Right renal pelvis (tissue), 4 donors: ENCODE measurements around the gene RAD9A. TPM values are rescaled to one million over a fixed set of nuclear protein-coding genes. Genes with fewer than 3 reads are reported as not detected.
"Not testable (repeated sequence)": the region's sequence is repeated elsewhere in the genome, so short reads cannot be mapped to it uniquely, and the experiment has no call there.

Source experiments
- DNase-seq, 4 donors: peaks; one replicate each; pipeline ENCODE4 v3.0.0-alpha.2; 2013; ENCODE audit warnings: low read depth in 4 of 4, low spot score in 3 of 4, missing footprints in 1 of 4
- polyA plus RNA-seq, 4 donors: library from polyadenylated mRNA; unstranded; fragments of 120-200 nt; gene quantifications; one replicate each; pipeline ENCODE4 v1.2.1, GENCODE V29; 2013; ENCODE audit not compliant: insufficient read length in 4 of 4

Gene RAD9A
- polyA plus RNA-seq, 4 donors: 20.1 to 27.3 (median 21.6) TPM

GRCh38 chr11:67393990-67394389 is 2.2 kb downstream of the RAD9A start:
- no peak for DNase-seq

- DNase-seq: no peak
Observed at GRCh38 chr11:67395555-67396258, 3.9 kb downstream of the RAD9A start.

DNA sequence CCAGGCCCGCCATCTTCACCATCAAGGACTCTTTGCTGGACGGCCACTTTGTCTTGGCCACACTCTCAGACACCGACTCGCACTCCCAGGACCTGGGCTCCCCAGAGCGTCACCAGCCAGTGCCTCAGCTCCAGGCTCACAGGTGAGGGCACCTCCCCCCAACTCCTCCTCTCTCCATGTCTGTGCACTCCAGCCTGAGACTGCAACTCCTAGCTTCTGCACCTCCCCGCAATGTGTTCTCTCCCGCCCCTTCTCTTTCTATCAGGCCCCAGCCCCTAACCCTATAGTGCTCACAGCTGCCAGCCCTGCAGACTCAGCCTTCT is 4.4 kb downstream of the RAD9A start:
- DNase-seq: no peak

GRCh38 chr11:67396587-67397389 is 5.0 kb downstream of the RAD9A start:
- DNase-seq: no peak

- no peak for DNase-seq
Observed at GRCh38 chr11:67397536-67397935, 5.8 kb downstream of the RAD9A start.

DNA sequence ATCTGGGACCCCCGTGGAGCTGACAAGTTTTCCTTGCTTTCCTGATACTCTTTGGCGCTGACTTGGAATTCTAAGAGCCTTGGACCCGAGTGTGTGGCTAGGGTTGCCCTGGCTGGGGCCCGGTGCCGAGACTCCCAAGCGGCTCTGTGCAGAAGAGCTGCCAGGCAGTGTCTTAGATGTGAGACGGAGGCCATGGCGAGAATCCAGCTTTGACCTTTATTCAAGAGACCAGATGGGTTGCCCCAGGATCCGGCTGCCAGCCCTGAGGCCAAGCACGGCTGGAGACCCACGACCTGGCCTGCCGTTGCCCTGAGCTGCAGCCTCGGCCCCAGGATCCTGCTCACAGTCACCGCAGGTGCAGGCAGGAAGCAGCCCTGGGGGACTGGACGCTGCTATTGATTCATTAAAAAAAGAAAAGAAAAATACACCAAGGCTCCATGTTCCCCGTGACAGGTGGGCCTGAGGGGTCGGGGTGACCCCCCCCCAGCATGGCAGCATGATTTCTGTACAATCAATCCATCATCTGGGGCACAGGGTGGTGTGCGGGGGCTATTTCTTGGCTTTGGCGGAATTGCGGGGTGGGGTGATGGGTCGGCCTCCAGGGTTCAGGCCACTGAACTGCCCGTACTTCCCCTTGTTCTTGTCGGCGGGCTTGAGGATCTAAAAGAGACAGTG is 6.3 kb downstream of the RAD9A start:
- DNase-seq: no peak

DNA sequence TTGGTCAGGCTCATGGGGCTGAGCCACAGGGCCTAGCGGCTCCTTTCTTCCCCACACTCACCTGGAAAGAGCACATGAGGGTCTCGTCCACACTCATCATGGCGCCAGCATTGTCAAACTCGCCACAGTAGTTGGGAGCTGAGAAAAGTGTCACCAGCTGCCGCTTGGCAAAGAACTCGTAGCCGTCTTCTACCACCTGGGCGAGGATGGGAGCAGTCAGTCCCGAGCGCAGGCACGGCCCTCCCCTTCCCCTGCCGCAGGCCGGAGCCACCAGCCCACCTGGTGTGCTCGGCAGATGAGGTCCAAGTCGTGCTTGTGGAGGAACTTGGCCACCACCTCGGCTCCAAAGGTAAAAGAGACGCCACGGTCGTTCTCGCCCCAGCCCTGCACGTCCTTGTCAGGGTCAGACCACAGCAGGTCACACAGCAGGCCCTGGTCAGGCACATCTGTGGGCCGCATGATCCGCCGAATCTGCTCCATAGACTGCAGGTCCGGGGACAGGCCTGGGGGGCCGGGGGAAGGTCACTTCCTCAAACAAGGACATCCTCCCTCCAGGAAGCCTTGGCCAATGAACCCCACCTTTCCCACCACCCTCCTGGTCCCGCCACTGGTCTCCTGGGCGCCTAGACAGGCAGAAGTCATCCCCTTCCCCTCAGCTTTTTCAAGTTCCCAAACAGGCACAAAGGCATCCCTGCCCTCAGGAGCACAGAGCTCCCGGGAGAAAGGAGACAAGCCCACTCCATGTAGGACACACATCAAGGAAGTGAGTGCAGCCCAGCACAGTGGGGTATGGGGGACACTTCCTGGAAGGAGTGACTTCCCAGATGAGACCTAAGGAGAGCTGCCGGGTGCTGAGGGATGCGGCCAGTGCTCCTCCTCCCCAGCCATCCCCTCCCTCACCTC is 7.1 kb downstream of the RAD9A start:
- DNase-seq: no peak

DNA sequence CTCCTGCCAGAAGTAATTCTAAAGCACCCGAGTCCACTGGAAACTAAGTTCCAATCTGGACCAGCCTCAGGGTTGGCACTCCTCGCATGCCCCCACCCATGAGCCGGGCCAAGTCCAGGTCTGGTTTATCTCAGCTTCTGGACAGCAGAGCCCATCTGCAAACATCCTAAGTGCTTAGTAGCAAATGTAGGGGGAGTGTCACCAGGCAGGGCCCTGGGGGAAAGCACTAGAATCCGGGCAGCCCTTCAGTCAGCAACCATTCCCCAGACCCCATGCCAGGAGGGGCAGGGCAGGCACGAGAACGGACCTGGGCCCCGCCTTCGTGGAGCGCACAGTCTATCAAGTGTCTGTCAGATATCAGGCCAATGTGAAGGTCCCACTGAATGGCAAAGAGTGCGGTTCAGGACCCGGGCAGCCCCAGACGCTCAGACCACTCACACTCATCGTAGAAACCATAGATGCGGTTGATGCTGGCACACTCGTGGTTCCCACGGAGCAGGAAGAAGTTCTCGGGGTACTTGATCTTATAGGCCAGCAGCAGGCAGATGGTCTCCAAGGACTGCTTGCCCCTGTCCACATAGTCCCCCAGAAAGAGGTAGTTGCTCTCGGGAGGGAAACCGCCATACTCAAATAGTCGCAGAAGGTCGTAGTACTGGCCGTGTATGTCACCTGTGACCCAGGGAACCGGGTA is 8.6 kb downstream of the RAD9A start:
- no peak for DNase-seq

GRCh38 chr11:67400942-67401494 is 9.2 kb downstream of the RAD9A start:
- DNase-seq: no peak

GRCh38 chr11:67401495-67402191 is 9.9 kb downstream of the RAD9A start, which contains the start of gene PPP1CA:
Gene PPP1CA, minus strand, starts transcription at chr11:67401858. Its CDS starts 76 bp downstream, at chr11:67401782.
- DNase-seq: peak; percentile 67 to 84 (median 75)

- DNase-seq: not testable (repeated sequence)
Observed at GRCh38 chr11:67402192-67402839, 10.5 kb downstream of the RAD9A start.

GRCh38 chr11:67403085-67403484 is 11.3 kb downstream of the RAD9A start:
- not testable (repeated sequence) for DNase-seq

DNA sequence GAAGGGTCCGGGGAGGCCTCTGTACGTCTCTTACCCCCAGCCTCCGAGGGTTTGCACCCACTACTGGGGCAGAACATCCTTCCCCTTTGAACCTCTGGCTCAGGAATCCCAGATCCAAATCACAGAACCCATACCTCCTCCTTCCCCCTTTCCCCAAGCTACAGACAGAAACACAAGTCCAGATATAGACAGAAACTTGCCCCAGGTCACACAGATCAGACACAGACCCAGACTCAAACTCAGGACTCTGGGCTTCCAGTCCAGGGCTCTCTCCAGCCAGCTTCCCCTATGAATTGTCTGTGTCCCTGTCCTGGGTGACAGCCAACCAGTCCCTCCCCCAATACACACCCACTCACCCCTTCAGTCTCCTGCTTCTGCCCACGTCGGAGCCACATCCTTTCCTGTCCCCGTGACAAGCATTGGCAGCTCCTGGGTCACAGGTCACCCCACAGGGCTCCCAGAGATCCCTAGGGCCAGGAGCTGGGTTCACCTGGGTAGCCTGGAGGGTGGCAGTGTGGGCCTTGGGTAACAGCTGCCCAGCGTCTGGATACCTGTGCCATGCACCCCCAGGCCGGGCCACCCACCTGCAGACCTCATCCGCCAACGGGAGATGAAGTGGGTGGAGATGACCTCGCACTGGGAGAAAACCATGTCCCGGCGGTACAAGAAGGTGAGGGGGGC is 12.9 kb downstream of the RAD9A start:
- DNase-seq: no peak

DNA sequence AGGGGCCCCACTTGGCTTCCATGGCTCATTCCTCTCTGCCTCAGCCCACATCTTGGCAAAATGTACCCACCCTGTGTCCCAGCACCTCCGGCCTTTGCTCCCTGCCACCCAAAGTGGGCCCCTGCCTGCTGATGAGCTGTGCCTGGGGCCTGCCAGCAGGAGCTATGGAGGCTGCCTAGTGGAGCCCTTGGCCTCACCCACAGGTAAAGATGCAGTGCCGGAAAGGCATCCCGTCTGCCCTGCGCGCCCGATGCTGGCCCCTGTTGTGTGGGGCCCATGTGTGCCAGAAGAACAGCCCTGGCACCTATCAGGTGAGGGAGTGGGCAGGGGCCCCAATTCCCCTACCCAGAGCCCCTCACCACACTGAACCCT is 13.4 kb downstream of the RAD9A start:
- no peak for DNase-seq

- DNase-seq: no peak
Observed at GRCh38 chr11:67405688-67406339, 14.0 kb downstream of the RAD9A start.

- no peak for DNase-seq
Observed at GRCh38 chr11:67406420-67406968, 14.7 kb downstream of the RAD9A start.
